GM12801 (cell line): ENCODE measurements around the gene ARL10.

ENCODE experiments used
- CTCF ChIP-seq: IDR thresholded peaks from one replicate; pipeline ENCODE4 v1.5.1; 2011; ENCODE audit warnings: control low read depth; ENCODE audit not compliant: insufficient read length; ENCODE audit errors: extremely low read depth

Gene ARL10

GRCh38 chr5:176387384-176387925 is 22.2 kb downstream of the ARL10 start:
- TF ChIP-seq CTCF, result no peak

GRCh38 chr5:176388003-176388443 is 22.7 kb downstream of the ARL10 start:
- no peak for TF ChIP-seq CTCF

- TF ChIP-seq CTCF, result no peak
Observed at GRCh38 chr5:176388444-176389134, 23.3 kb downstream of the ARL10 start, which contains the start of the genes HIGD2A and NOP16. Gene HIGD2A, plus strand, starts transcription at chr5:176388751. Its CDS starts 69 bp downstream, at chr5:176388820. Gene NOP16, minus strand, starts transcription at chr5:176388598. Its CDS starts 59 bp downstream, at chr5:176388539.

GRCh38 chr5:176389135-176390123 is 24.1 kb downstream of the ARL10 start:
- no peak for TF ChIP-seq CTCF

GRCh38 chr5:176391479-176391878 is 26.2 kb downstream of the ARL10 start:
- TF ChIP-seq CTCF, result no peak

- no peak for TF ChIP-seq CTCF
Observed at GRCh38 chr5:176391999-176392398, 26.7 kb downstream of the ARL10 start.

- TF ChIP-seq CTCF, result no peak
Observed at GRCh38 chr5:176392526-176392925, 27.2 kb downstream of the ARL10 start.
